HepG2 (cell line): Measurements from ENCODE around the gene ANKMY2. TPM values are rescaled to one million over a fixed set of nuclear protein-coding genes. Genes with fewer than 3 reads are reported as not detected.

Source experiments
- ATAC-seq: fragments of 200-7000 bp; cut with Tn5 transposase; 3 replicates; pipeline ENCODE4 v1.9.1; 2020; ENCODE audit warnings: mild to moderate bottlenecking, moderate library complexity
- BruUV-seq: library from RNA; stranded (reverse); fragments of 400-500 nt; replicated peaks from 2 replicates; lab custom pipeline; 2021; lab: Mats Ljungman, UMichigan
- CTCF ChIA-PET: fragments of 300-600 bp; formaldehyde crosslinking; extraction: SDS; loops from one replicate; lab custom pipeline; 2021; ENCODE audit warnings: low total read pairs, inconsistent platforms, low intra/inter-chr PET ratio; lab: Yijun Ruan, JAX
- POLR2A ChIA-PET: fragments of 350-600 bp; sonication (Branson Sonifier 250); formaldehyde crosslinking; loops from one replicate; lab custom pipeline; 2020; ENCODE audit warnings: antibody characterized with exemption, inconsistent platforms; lab: Yijun Ruan, JAX
- DNase-seq: peaks from one replicate; pipeline ENCODE4 v3.0.0-alpha.2; 2015; ENCODE audit warnings: low spot score
- FAIRE-seq: peaks from 3 replicates; lab custom pipeline; 2011; peaks lifted over from hg19 to GRCh38; lab: Jason Lieb, UNC
- H2AFZ ChIP-seq: one replicate; pipeline ENCODE4 v1.6.1; 2011; ENCODE audit warnings: low read length, inconsistent platforms
- H3K27ac ChIP-seq: fragments of 300-600 bp; 3 replicates; pipeline ENCODE4 v1.8.0; 2011; ENCODE audit warnings: mixed run types, mild to moderate bottlenecking, mixed read lengths, low read length, inconsistent platforms; ENCODE audit not compliant: insufficient read depth; ENCODE audit errors: extremely low read length
- H3K27me3 ChIP-seq, 2 experiments: fragments of 200-600 bp in 1 of 2; 2 replicates in 1 of 2; 3 replicates in 1 of 2; pipeline versions ENCODE4 v1.6.0 to v1.8.0; 2011; ENCODE audit warnings: low read length in 2 of 2, mild to moderate bottlenecking in 2 of 2, moderate library complexity in 2 of 2, inconsistent platforms in 1 of 2; ENCODE audit not compliant: insufficient read depth in 2 of 2, control insufficient read depth in 1 of 2
- H3K36me3 ChIP-seq, 2 experiments: fragments of 200-600 bp in 1 of 2; replicated peaks in 1 of 2; 2 replicates in 1 of 2; 3 replicates in 1 of 2; pipeline versions ENCODE4 v1.5.1 to v1.8.0; 2011; ENCODE audit warnings: low read length in 2 of 2, inconsistent platforms in 1 of 2; ENCODE audit not compliant: insufficient read depth in 2 of 2, control insufficient read depth in 1 of 2
- H3K4me1 ChIP-seq: 2 replicates; pipeline ENCODE4 v1.5.1; 2012; ENCODE audit warnings: low read length, inconsistent platforms; ENCODE audit not compliant: insufficient read depth
- H3K4me2 ChIP-seq: 2 replicates; pipeline ENCODE4 v1.6.0; 2011; ENCODE audit warnings: low read depth, low read length, inconsistent platforms
- H3K4me3 ChIP-seq, 3 experiments: fragments of 200-600 bp in 1 of 3; sonication (generic), shearing (Covaris generic) in 1 of 3; replicated peaks in 1 of 3; 2 replicates each; pipeline ENCODE4 v1.5.1; 2011 to 2016; ENCODE audit warnings: low read length in 3 of 3, inconsistent platforms in 2 of 3, low read depth in 2 of 3, mild to moderate bottlenecking in 2 of 3, control low read depth in 1 of 3, mixed read lengths in 1 of 3; ENCODE audit not compliant: insufficient read depth in 1 of 3
- H3K79me2 ChIP-seq: one replicate; pipeline ENCODE4 v1.6.1; 2011; ENCODE audit warnings: low read length, inconsistent platforms; ENCODE audit not compliant: insufficient read depth
- H3K9ac ChIP-seq: 2 replicates; pipeline ENCODE4 v1.6.0; 2011; ENCODE audit warnings: mild to moderate bottlenecking, low read depth, low read length, inconsistent platforms; ENCODE audit not compliant: insufficient read depth
- H3K9me3 ChIP-seq: 2 replicates; pipeline ENCODE4 v1.5.1; 2012; ENCODE audit warnings: mild to moderate bottlenecking, low read length
- H4K20me1 ChIP-seq: 2 replicates; pipeline ENCODE4 v1.6.0; 2011; ENCODE audit warnings: inconsistent platforms, mild to moderate bottlenecking, low read length, moderate library complexity; ENCODE audit not compliant: insufficient read depth
- AKAP8 ChIP-seq: sonication (generic); formaldehyde crosslinking; IDR thresholded peaks from 2 replicates; pipeline ENCODE4 v1.5.1; 2020; ENCODE audit warnings: mild to moderate bottlenecking, missing genetic modification reagents
- CEBPB ChIP-seq: IDR thresholded peaks from 2 replicates; pipeline ENCODE4 v1.6.1; 2011; ENCODE audit warnings: low read depth, low read length, improper control_type of control experiment, borderline replicate concordance
- CEBPG ChIP-seq: IDR thresholded peaks from 2 replicates; pipeline ENCODE4 v1.6.1; 2016
- GFI1 ChIP-seq: sonication (generic); formaldehyde crosslinking; IDR thresholded peaks from 2 replicates; pipeline ENCODE4 v1.5.0; 2020; ENCODE audit warnings: missing genetic modification reagents, mild to moderate bottlenecking, borderline replicate concordance
- IKZF1 ChIP-seq: fragments of 450-650 bp; IDR thresholded peaks from 2 replicates; pipeline ENCODE4 v1.7.1; 2016
- MAZ ChIP-seq, 2 experiments: sonication (generic) in 1 of 2; formaldehyde crosslinking in 1 of 2; IDR thresholded peaks; 2 replicates each; pipeline versions ENCODE4 v1.5.0 to v1.6.1; 2012 to 2020; ENCODE audit warnings: low read depth in 2 of 2, mild to moderate bottlenecking in 2 of 2, borderline replicate concordance in 1 of 2, improper control_type of control experiment in 1 of 2, low read length in 1 of 2, missing genetic modification reagents in 1 of 2, moderate library complexity in 1 of 2
- NFE2L1 ChIP-seq: sonication (generic); formaldehyde crosslinking; IDR thresholded peaks from 2 replicates; pipeline ENCODE4 v1.4.0; 2020; ENCODE audit warnings: missing genetic modification reagents, mild to moderate bottlenecking, borderline replicate concordance
- NONO ChIP-seq, 2 experiments: fragments of 450-650 bp in 1 of 2; sonication (generic) in 1 of 2; formaldehyde crosslinking in 1 of 2; IDR thresholded peaks in 1 of 2; conservative IDR thresholded peaks in 1 of 2; 2 replicates each; pipeline versions ENCODE4 v1.6.1 to v1.8.0; 2017 to 2022; ENCODE audit warnings: mild to moderate bottlenecking in 1 of 2, missing genetic modification reagents in 1 of 2, moderate library complexity in 1 of 2
- NR2F6 ChIP-seq, 2 experiments: IDR thresholded peaks; 2 replicates each; pipeline ENCODE4 v1.6.1; 2016; ENCODE audit warnings: antibody characterized with exemption in 1 of 2, mild to moderate bottlenecking in 1 of 2
- RBM39 ChIP-seq: fragments of 200-400 bp; formaldehyde crosslinking; IDR thresholded peaks from one replicate; pipeline ENCODE4 v1.6.1; 2018; ENCODE audit warnings: antibody characterized with exemption, mild to moderate bottlenecking, low read depth, low read length; ENCODE audit not compliant: poor library complexity, severe bottlenecking
- SMAD3 ChIP-seq: sonication (generic); formaldehyde crosslinking; IDR thresholded peaks from 2 replicates; pipeline ENCODE4 v1.4.0; 2020; ENCODE audit warnings: missing genetic modification reagents
- SP2 ChIP-seq: sonication (generic); formaldehyde crosslinking; IDR thresholded peaks from 2 replicates; pipeline ENCODE4 v1.5.1; 2020; ENCODE audit warnings: mild to moderate bottlenecking, missing genetic modification reagents
- TAF1 ChIP-seq: sonication (generic); formaldehyde crosslinking; IDR thresholded peaks from 2 replicates; pipeline ENCODE4 v1.4.0; 2020; ENCODE audit warnings: missing genetic modification reagents
- TMF1 ChIP-seq: sonication (generic); formaldehyde crosslinking; IDR thresholded peaks from 2 replicates; pipeline ENCODE4 v1.8.1; 2022; ENCODE audit warnings: low read depth, missing genetic modification reagents
- TOE1 ChIP-seq: sonication (generic); formaldehyde crosslinking; IDR thresholded peaks from 2 replicates; pipeline ENCODE4 v1.4.0; 2020; ENCODE audit warnings: mild to moderate bottlenecking, missing genetic modification reagents
- WIZ ChIP-seq: sonication (generic); formaldehyde crosslinking; IDR thresholded peaks from 2 replicates; pipeline ENCODE4 v1.5.1; 2020; ENCODE audit warnings: mild to moderate bottlenecking, missing genetic modification reagents
- ZNF660 ChIP-seq: sonication (generic); formaldehyde crosslinking; IDR thresholded peaks from 2 replicates; pipeline ENCODE4 v1.5.1; 2020; ENCODE audit warnings: mild to moderate bottlenecking, low read depth, missing genetic modification reagents, borderline replicate concordance
- WGBS: methylation state at CpG from one replicate; pipeline ENCODE4 v1.1.6; 2017; ENCODE audit warnings: low lambda C conversion rate; 5-methylcytosine and 5-hydroxymethylcytosine counted together
- in situ Hi-C: cut with HindIII; loops from 2 replicates; pipeline ENCODE4 v1.10.0; 2017; ENCODE audit warnings: low pct_unique_long_range_greater_than_20kb; ENCODE audit not compliant: extremely low pct_ligation_motif_present
- intact Hi-C: fragments of 100-400 bp; cut with micrococcal nuclease; formaldehyde crosslinking; loops from one replicate; pipeline ENCODE4 v1.10.0; 2022; ENCODE audit not compliant: unreplicated experiment
- polyA plus RNA-seq, 8 experiments: library from polyadenylated mRNA; depleted of rRNA in 3 of 8; stranded (reverse) in 7 of 8; unstranded in 1 of 8; fragments of >200 nt; fragmentation: Illumina TruSeq in 4 of 8; extraction: Trizol in 4 of 8; gene quantifications; 2 replicates each; pipeline versions ENCODE4 v1.2.1 to v1.2.3, GENCODE V29; 2011 to 2016; ENCODE audit warnings: low read depth in 4 of 8, missing spikeins in 1 of 8, mixed read lengths in 1 of 8; ENCODE audit not compliant: insufficient read depth in 1 of 8
- total RNA-seq, 5 experiments: library from RNA; depleted of rRNA; stranded (reverse); fragments of >200 nt; fragmentation: Illumina TruSeq; extraction: Trizol; gene quantifications; 2 replicates each; pipeline ENCODE4 v1.2.3, GENCODE V29; 2016; ENCODE audit warnings: low read depth in 1 of 5
- TF ChIP-seq, protein P1 (sequence below): sonication (generic); formaldehyde crosslinking; IDR thresholded peaks from 2 replicates; pipeline ENCODE4 v1.4.0; 2020; ENCODE audit warnings: mild to moderate bottlenecking, missing genetic modification reagents
- TF ChIP-seq, protein P2 (sequence below): sonication (generic); formaldehyde crosslinking; IDR thresholded peaks from 2 replicates; pipeline ENCODE4 v1.8.0; 2022; ENCODE audit warnings: missing genetic modification reagents, mild to moderate bottlenecking, inconsistent platforms, borderline replicate concordance
- TF ChIP-seq, protein P3 (sequence below): sonication (generic); formaldehyde crosslinking; IDR thresholded peaks from 2 replicates; pipeline ENCODE4 v1.4.0; 2020; ENCODE audit warnings: mild to moderate bottlenecking, missing genetic modification reagents

The ANKMY2 gene
- total and polyA plus RNA-seq, 2 of the 13 experiments (the other 11 are each of a cell fraction or from before 2014, with no cell fraction given) = 12.2 to 21.6 TPM

DNA sequence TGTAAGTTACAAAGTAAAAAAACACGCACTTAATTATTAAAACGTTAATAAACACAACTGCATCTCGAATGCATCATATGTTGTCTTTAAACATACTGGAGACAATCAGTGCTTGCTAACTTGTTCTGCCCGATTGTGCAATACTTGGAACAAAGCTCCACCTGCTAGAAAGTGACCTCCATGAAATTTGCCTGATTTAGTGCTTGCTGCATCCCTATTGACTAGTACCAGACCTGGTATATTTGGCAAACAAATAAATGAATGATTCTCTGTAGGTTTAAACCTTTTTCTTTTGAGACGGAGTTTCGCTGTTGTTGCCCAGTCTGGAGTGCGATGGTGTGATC lies 6.7 kb upstream of the ANKMY2 start:
- Histone ChIP-seq H3K9ac (no peak overlapping the region), H3K27ac (no peak overlapping the region), H3K4me2 (no peak overlapping the region), H3K36me3 (no peaks in the 10 kb centered on the region), H3K9me3 (no peaks in the 10 kb centered on the region), H3K79me2 (peaks cover 95% of the 10 kb centered on the region), H3K4me1 (peaks cover 54% of the 10 kb centered on the region), H4K20me1 (peaks cover 26% of the 10 kb centered on the region), H2AFZ (no peak overlapping the region), H3K4me3 (no peak overlapping the region), H3K27me3 (no peaks in the 10 kb centered on the region)
- in situ Hi-C loops (no loop called here), intact Hi-C loops (no loop called here)
- 86% methylated on average over 7 of the region's 7 CpGs for WGBS
- BruUV-seq = no TSS peak
- no peak for FAIRE-seq
- no peak for ATAC-seq
- CTCF ChIA-PET = no interaction called here
- DNase-seq = no peak
- POLR2A ChIA-PET = no interaction called here
- TF ChIP-seq NFE2L1 (no peak), CEBPB (peak; percentile 93), ZNF660 (CRISPR knock-in tag) (no peak), RBM39 (no peak), WIZ (no peak), IKZF1 (no peak), AKAP8 (CRISPR knock-in tag) (no peak), TMF1 (no peak), NONO (IDR thresholded peaks at IDR 0.05) (no peak), NONO (CRISPR knock-in tag; conservative IDR thresholded peaks at IDR 0.05) (no peak), SP2 (CRISPR knock-in tag) (no peak), GFI1 (CRISPR knock-in tag) (peak; percentile 48; the same call in 1 of the 2 replicates), TAF1 (CRISPR knock-in tag) (no peak), CEBPG (peak; percentile 86), NR2F6 (IDR thresholded peaks at IDR 0.05) (0 out of 2 replicates have a peak, but pooled peaks have one; percentile 13), NR2F6 (CRISPR knock-in tag; IDR thresholded peaks at IDR 0.05) (no peak), TOE1 (no peak), SMAD3 (CRISPR knock-in tag) (no peak), MAZ (IDR thresholded peaks at IDR 0.05; ENCODE audit: borderline replicate concordance, low read depth, low read length) (no peak), MAZ (CRISPR knock-in tag; IDR thresholded peaks at IDR 0.05; ENCODE audit: low read depth) (no peak)
- TF ChIP-seq, protein P1, sequence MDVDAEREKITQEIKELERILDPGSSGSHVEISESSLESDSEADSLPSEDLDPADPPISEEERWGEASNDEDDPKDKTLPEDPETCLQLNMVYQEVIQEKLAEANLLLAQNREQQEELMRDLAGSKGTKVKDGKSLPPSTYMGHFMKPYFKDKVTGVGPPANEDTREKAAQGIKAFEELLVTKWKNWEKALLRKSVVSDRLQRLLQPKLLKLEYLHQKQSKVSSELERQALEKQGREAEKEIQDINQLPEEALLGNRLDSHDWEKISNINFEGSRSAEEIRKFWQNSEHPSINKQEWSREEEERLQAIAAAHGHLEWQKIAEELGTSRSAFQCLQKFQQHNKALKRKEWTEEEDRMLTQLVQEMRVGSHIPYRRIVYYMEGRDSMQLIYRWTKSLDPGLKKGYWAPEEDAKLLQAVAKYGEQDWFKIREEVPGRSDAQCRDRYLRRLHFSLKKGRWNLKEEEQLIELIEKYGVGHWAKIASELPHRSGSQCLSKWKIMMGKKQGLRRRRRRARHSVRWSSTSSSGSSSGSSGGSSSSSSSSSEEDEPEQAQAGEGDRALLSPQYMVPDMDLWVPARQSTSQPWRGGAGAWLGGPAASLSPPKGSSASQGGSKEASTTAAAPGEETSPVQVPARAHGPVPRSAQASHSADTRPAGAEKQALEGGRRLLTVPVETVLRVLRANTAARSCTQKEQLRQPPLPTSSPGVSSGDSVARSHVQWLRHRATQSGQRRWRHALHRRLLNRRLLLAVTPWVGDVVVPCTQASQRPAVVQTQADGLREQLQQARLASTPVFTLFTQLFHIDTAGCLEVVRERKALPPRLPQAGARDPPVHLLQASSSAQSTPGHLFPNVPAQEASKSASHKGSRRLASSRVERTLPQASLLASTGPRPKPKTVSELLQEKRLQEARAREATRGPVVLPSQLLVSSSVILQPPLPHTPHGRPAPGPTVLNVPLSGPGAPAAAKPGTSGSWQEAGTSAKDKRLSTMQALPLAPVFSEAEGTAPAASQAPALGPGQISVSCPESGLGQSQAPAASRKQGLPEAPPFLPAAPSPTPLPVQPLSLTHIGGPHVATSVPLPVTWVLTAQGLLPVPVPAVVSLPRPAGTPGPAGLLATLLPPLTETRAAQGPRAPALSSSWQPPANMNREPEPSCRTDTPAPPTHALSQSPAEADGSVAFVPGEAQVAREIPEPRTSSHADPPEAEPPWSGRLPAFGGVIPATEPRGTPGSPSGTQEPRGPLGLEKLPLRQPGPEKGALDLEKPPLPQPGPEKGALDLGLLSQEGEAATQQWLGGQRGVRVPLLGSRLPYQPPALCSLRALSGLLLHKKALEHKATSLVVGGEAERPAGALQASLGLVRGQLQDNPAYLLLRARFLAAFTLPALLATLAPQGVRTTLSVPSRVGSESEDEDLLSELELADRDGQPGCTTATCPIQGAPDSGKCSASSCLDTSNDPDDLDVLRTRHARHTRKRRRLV (CRISPR knock-in tag) = no peak
- TF ChIP-seq, protein P2, sequence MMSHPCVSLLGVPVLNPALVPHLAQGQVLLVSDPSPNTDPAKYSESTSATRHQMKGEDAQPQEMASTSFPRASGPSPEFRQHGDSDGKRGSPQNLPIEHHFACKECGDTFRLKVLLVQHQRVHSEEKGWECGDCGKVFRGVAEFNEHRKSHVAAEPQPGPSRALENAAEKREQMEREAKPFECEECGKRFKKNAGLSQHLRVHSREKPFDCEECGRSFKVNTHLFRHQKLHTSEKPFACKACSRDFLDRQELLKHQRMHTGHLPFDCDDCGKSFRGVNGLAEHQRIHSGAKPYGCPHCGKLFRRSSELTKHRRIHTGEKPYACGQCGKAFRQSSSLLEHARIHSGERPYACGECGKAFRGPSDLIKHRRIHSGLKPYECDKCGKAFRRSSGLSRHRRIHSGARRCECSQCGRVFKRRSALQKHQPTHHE = no peak
- TF ChIP-seq, protein P3, sequence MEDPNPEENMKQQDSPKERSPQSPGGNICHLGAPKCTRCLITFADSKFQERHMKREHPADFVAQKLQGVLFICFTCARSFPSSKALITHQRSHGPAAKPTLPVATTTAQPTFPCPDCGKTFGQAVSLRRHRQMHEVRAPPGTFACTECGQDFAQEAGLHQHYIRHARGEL (CRISPR knock-in tag) = no peak
